HG02642 (cell line): Measurements from ENCODE around the gene CXCL3.

ENCODE experiments used
- ATAC-seq: cut with Tn5 transposase; IDR thresholded peaks from one replicate; pipeline ENCODE4 v1.9.1; 2021; ENCODE audit warnings: mild to moderate bottlenecking; ENCODE audit not compliant: unreplicated experiment, poor library complexity

The CXCL3 gene

GRCh38 chr4:74056114-74056857, 17.8 kb upstream of the CXCL3 start:
- no peak for ATAC-seq

- no peak for ATAC-seq
Measured at GRCh38 chr4:74055498-74055897, 17.0 kb upstream of the CXCL3 start.

- no peak for ATAC-seq
Measured at GRCh38 chr4:74055096-74055495, 16.6 kb upstream of the CXCL3 start.

GRCh38 chr4:74054483-74055047, 16.1 kb upstream of the CXCL3 start:
- no peak for ATAC-seq

GRCh38 chr4:74047152-74047551, 8.7 kb upstream of the CXCL3 start:
- no peak for ATAC-seq

- ATAC-seq: no peak
Measured at GRCh38 chr4:74045772-74046171, 7.3 kb upstream of the CXCL3 start.

GRCh38 chr4:74045247-74045646, 6.8 kb upstream of the CXCL3 start:
- no peak for ATAC-seq

GRCh38 chr4:74044677-74045076, 6.2 kb upstream of the CXCL3 start:
- ATAC-seq: no peak

- no peak for ATAC-seq
Measured at GRCh38 chr4:74042681-74043080, 4.2 kb upstream of the CXCL3 start.

GRCh38 chr4:74041418-74041817, 2.9 kb upstream of the CXCL3 start:
- no peak for ATAC-seq

- ATAC-seq: no peak
Measured at GRCh38 chr4:74039315-74039763, 850 bp upstream of the CXCL3 start.

- ATAC-seq: no peak
Measured at GRCh38 chr4:74038086-74038424, 434 bp downstream of the CXCL3 start.

GRCh38 chr4:74037076-74037955, 1.2 kb downstream of the CXCL3 start:
- ATAC-seq: no peak

GRCh38 chr4:74033739-74034138, 4.8 kb downstream of the CXCL3 start:
- ATAC-seq: no peak

GRCh38 chr4:74032064-74032463, 6.4 kb downstream of the CXCL3 start:
- no peak for ATAC-seq

- ATAC-seq: no peak
Measured at GRCh38 chr4:74031576-74031975, 6.9 kb downstream of the CXCL3 start.

GRCh38 chr4:74030285-74030684, 8.2 kb downstream of the CXCL3 start:
- no peak for ATAC-seq

- no peak for ATAC-seq
Measured at GRCh38 chr4:74028504-74028903, 10.0 kb downstream of the CXCL3 start.

- ATAC-seq: no peak
Measured at GRCh38 chr4:74023709-74024108, 14.8 kb downstream of the CXCL3 start.

GRCh38 chr4:74021601-74022000, 16.9 kb downstream of the CXCL3 start:
- no peak for ATAC-seq

- ATAC-seq: no peak
Measured at GRCh38 chr4:74018771-74019170, 19.7 kb downstream of the CXCL3 start.
